B cell (primary cell): ENCODE results near the gene SH3D19. TPM values are rescaled to one million over a fixed set of nuclear protein-coding genes. Genes with fewer than 3 reads are reported as not detected.

ENCODE experiments used
- ATAC-seq: fragments of 200-7000 bp; cut with Tn5 transposase; one replicate; pipeline ENCODE4 v1.10.0; 2021; ENCODE audit warnings: low read depth, mild to moderate bottlenecking, moderate number of reproducible peaks, moderate library complexity
- CTCF ChIA-PET: fragments of 350-600 bp; sonication (Branson Sonifier 250); formaldehyde crosslinking; loops from one replicate; lab custom pipeline; 2021; ENCODE audit warnings: antibody characterized with exemption, inconsistent platforms; lab: Charles Lee
- POLR2A ChIA-PET: fragments of 350-600 bp; sonication (Branson Sonifier 250); formaldehyde crosslinking; loops from one replicate; lab custom pipeline; 2021; ENCODE audit warnings: antibody characterized with exemption; lab: Charles Lee
- DNase-seq: peaks from one replicate; pipeline ENCODE4 v3.0.0; 2013
- H2AFZ ChIP-seq: 2 replicates; pipeline ENCODE4 v1.6.1; 2012; ENCODE audit warnings: mild to moderate bottlenecking, low read depth, low read length; ENCODE audit not compliant: insufficient read depth, poor library complexity, severe bottlenecking
- H3K27ac ChIP-seq, 2 donors: 1 replicate in 1 of 2; 2 replicates in 1 of 2; pipeline ENCODE4 v1.5.1; 2012 to 2013; ENCODE audit warnings: low read length in 2 of 2, mild to moderate bottlenecking in 2 of 2, moderate library complexity in 1 of 2
- H3K27me3 ChIP-seq, 4 experiments: fragments of 200-600 bp in 1 of 4; sonication (generic) in 1 of 4; replicated peaks in 1 of 4; 1 replicate in 2 of 4; 2 replicates in 2 of 4; pipeline versions ENCODE4 v1.6.1 to v1.7.0; 2013 to 2016; ENCODE audit warnings: low read length in 3 of 4, mild to moderate bottlenecking in 2 of 4, mixed read lengths in 1 of 4, moderate library complexity in 1 of 4; ENCODE audit not compliant: insufficient read depth in 4 of 4, control insufficient read depth in 3 of 4; ENCODE audit errors: control extremely low read depth in 1 of 4
- H3K36me3 ChIP-seq, 2 experiments: replicated peaks in 1 of 2; 1 replicate in 1 of 2; 2 replicates in 1 of 2; pipeline versions ENCODE4 v1.6.1 to v1.7.1; 2013; ENCODE audit warnings: low read length in 1 of 2; ENCODE audit not compliant: insufficient read depth in 2 of 2, control insufficient read depth in 1 of 2; ENCODE audit errors: control extremely low read depth in 1 of 2, extremely low read depth in 1 of 2
- H3K4me1 ChIP-seq, 2 donors: fragments of 200-600 bp in 1 of 2; sonication (generic) in 1 of 2; 1 replicate in 1 of 2; 2 replicates in 1 of 2; pipeline versions ENCODE4 v1.5.1 to v1.6.1; 2013 to 2017; ENCODE audit warnings: low read length in 2 of 2; ENCODE audit not compliant: control insufficient read depth in 2 of 2, insufficient read depth in 2 of 2
- H3K4me2 ChIP-seq: replicated peaks from 2 replicates; pipeline ENCODE3; 2012; ENCODE audit warnings: mild to moderate bottlenecking, low read depth, low read length; ENCODE audit not compliant: poor library complexity, severe bottlenecking
- H3K4me3 ChIP-seq, 5 experiments: fragments of 200-600 bp in 1 of 5; sonication (generic) in 1 of 5; 1 replicate in 3 of 5; 2 replicates in 2 of 5; pipeline versions ENCODE4 v1.5.1 to v1.7.0; 2011 to 2016; ENCODE audit warnings: low read length in 4 of 5, mild to moderate bottlenecking in 4 of 5, low read depth in 2 of 5, control low read depth in 1 of 5, moderate library complexity in 1 of 5; ENCODE audit not compliant: insufficient read depth in 1 of 5; ENCODE audit errors: control extremely low read depth in 1 of 5, extremely low read depth in 1 of 5
- H3K79me2 ChIP-seq: fragments of 200-600 bp; sonication (generic); one replicate; pipeline ENCODE4 v1.6.0; 2016; ENCODE audit warnings: low read length; ENCODE audit not compliant: control insufficient read depth, insufficient read depth
- H3K9ac ChIP-seq: fragments of 200-600 bp; sonication (generic); 2 replicates; pipeline ENCODE4 v1.6.1; 2017; ENCODE audit warnings: mild to moderate bottlenecking, low read length, moderate library complexity
- H3K9me3 ChIP-seq, 3 donors: one replicate each; pipeline versions ENCODE4 v1.6.1 to v1.7.1; 2013; ENCODE audit warnings: low read length in 2 of 3; ENCODE audit not compliant: control insufficient read depth in 2 of 3, insufficient read depth in 1 of 3; ENCODE audit errors: control extremely low read depth in 1 of 3
- H4K20me1 ChIP-seq: 2 replicates; pipeline ENCODE4 v1.6.0; 2012; ENCODE audit warnings: mild to moderate bottlenecking, low read length; ENCODE audit not compliant: insufficient read depth, control insufficient read depth, poor library complexity, severe bottlenecking
- H3K27ac Mint-ChIP-seq: one replicate; pipeline ENCODE4 v1.8.0; 2021; ENCODE audit warnings: mixed read lengths
- H3K27me3 Mint-ChIP-seq: one replicate; pipeline ENCODE4 v1.8.0; 2021; ENCODE audit warnings: mixed read lengths
- H3K4me1 Mint-ChIP-seq: one replicate; pipeline ENCODE4 v1.8.0; 2021; ENCODE audit warnings: mixed read lengths
- H3K4me3 Mint-ChIP-seq: one replicate; pipeline ENCODE4 v1.8.0; 2021; ENCODE audit warnings: mixed read lengths
- H3K9me3 Mint-ChIP-seq: one replicate; pipeline ENCODE4 v1.8.0; 2022; ENCODE audit warnings: mixed read lengths; ENCODE audit not compliant: insufficient read depth
- CTCF ChIP-seq: fragments of 200-600 bp; IDR thresholded peaks from one replicate; pipeline ENCODE4 v1.8.0; 2022; ENCODE audit warnings: antibody characterized with exemption, mild to moderate bottlenecking
- EZH2 ChIP-seq: IDR thresholded peaks from 2 replicates; pipeline ENCODE4 v1.6.1; 2012; ENCODE audit warnings: borderline replicate concordance, low read depth, mild to moderate bottlenecking, moderate library complexity, low read length; ENCODE audit not compliant: insufficient read depth, poor library complexity, severe bottlenecking
- WGBS: methylation state at CpG from one replicate; pipeline ENCODE4 v1.1.5; 2013; ENCODE audit warnings: missing lambda C conversion rate; ENCODE audit not compliant: insufficient coverage; 5-methylcytosine and 5-hydroxymethylcytosine counted together
- intact Hi-C: fragments of 100-400 bp; cut with micrococcal nuclease; formaldehyde crosslinking; loops from one replicate; pipeline ENCODE4 v1.10.0; 2022
- polyA plus RNA-seq: library from polyadenylated mRNA; depleted of rRNA; stranded (reverse); fragments of >200 nt; gene quantifications from 2 replicates; pipeline ENCODE4 v1.2.3, GENCODE V29; 2012
- total RNA-seq, 2 donors: library from RNA; stranded (reverse); fragments of 120-200 nt in 1 of 2; gene quantifications; 1 replicate in 1 of 2; 2 replicates in 1 of 2; pipeline versions ENCODE4 v1.2.3 to v1.2.4, GENCODE V29; 2013 to 2022

SH3D19 gene
- total and polyA plus RNA-seq, 2 donors (not counting 1 experiment from before 2014, with no cell fraction given): 0.01 TPM; not detected in 1

GRCh38 chr4:151104621-151105020 is 220.8 kb downstream of the SH3D19 start:
- Histone ChIP-seq H3K27ac (no peak overlapping the region), H3K9me3 (no peaks in the 10 kb centered on the region), H3K4me1 (peaks cover 14 to 15% of the 10 kb centered on the region in 2 donors), H4K20me1 (peaks cover 29% of the 10 kb centered on the region), H3K4me3 (no peak overlapping the region), H3K27me3 (no peaks in the 10 kb centered on the region), H3K79me2 (peaks cover 11% of the 10 kb centered on the region), H2AFZ (no peak overlapping the region), H3K9ac (no peak overlapping the region), H3K4me2 (no peak overlapping the region), H3K36me3 (peaks cover 11 to 67% of the 10 kb centered on the region in 2 experiments)
- H3K4me1 Mint-ChIP-seq: peaks cover 22% of the 10 kb centered on the region
- DNase-seq (no peak), ATAC-seq (no peak)
- no peaks in the 10 kb centered on the region for H3K27me3 Mint-ChIP-seq
- H3K4me3 Mint-ChIP-seq: no peak overlapping the region
- H3K27ac Mint-ChIP-seq: no peak overlapping the region
- intact Hi-C loops: no loop called here
- 100% methylated on average over 1 of the region's 1 CpG for WGBS
- CTCF ChIA-PET: interaction anchor here (1.1 to 1.5 kb wide), 2 partner anchors 11 to 13 kb away, joined by 4 to 7 read pairs; no protein-coding TSS in a partner anchor
- POLR2A ChIA-PET: no interaction called here
- no peaks in the 10 kb centered on the region for H3K9me3 Mint-ChIP-seq
- TF ChIP-seq CTCF (no peak), EZH2 (no peak)

GRCh38 chr4:151103758-151104157 is 221.6 kb downstream of the SH3D19 start:
- peaks cover 29% of the 10 kb centered on the region for H4K20me1 ChIP-seq
- peaks cover 11 to 67% of the 10 kb centered on the region in 2 experiments for H3K36me3 ChIP-seq
- H3K27me3 ChIP-seq: no peaks in the 10 kb centered on the region
- no peaks in the 10 kb centered on the region for H3K9me3 ChIP-seq
- no CpG with 5 or more reads among the region's 2 CpGs for WGBS
- Mint-ChIP-seq H3K4me1 (peaks cover 30% of the 10 kb centered on the region), H3K27me3 (no peaks in the 10 kb centered on the region), H3K4me3 (no peak overlapping the region), H3K27ac (no peak overlapping the region), H3K9me3 (no peaks in the 10 kb centered on the region)
- CTCF ChIA-PET: no interaction called here
- DNase-seq (no peak), ATAC-seq (no peak)
- no peak overlapping the region for H2AFZ ChIP-seq
- H3K4me3 ChIP-seq: no peak overlapping the region
- H3K4me2 ChIP-seq: no peak overlapping the region
- H3K79me2 ChIP-seq: peaks cover 13% of the 10 kb centered on the region
- intact Hi-C loops: no loop called here
- TF ChIP-seq CTCF: no peak
- no peak for TF ChIP-seq EZH2
- no peak overlapping the region for H3K27ac ChIP-seq
- peaks cover 16 to 19% of the 10 kb centered on the region in 2 donors for H3K4me1 ChIP-seq
- H3K9ac ChIP-seq: no peak overlapping the region
- POLR2A ChIA-PET: no interaction called here
